HG03103 (cell line): ENCODE measurements around the gene TOR1AIP2.
A peak's percentile ranks its signal among the peaks of the same experiment; 100 is the strongest.

ENCODE experiments used
- ATAC-seq: cut with Tn5 transposase; IDR thresholded peaks from one replicate; pipeline ENCODE4 v1.9.1; 2021; ENCODE audit warnings: low read depth; ENCODE audit not compliant: unreplicated experiment

The TOR1AIP2 gene

GRCh38 chr1:179877586-179878265 is at the start of gene TOR1AIP2:
TOR1AIP2 (minus strand) TSS chr1:179877803; CDS start chr1:179852665, 25,138 bp downstream.
- peak; percentile 62 for ATAC-seq

- no peak for ATAC-seq
Measured at GRCh38 chr1:179926850-179927205, 49.2 kb upstream of the TOR1AIP2 start.

- no peak for ATAC-seq
Measured at GRCh38 chr1:179925922-179926849, 48.6 kb upstream of the TOR1AIP2 start.

- ATAC-seq, result no peak
Measured at GRCh38 chr1:179925302-179925701, 47.7 kb upstream of the TOR1AIP2 start.

- no peak for ATAC-seq
Measured at GRCh38 chr1:179924268-179924667, 46.7 kb upstream of the TOR1AIP2 start.

DNA sequence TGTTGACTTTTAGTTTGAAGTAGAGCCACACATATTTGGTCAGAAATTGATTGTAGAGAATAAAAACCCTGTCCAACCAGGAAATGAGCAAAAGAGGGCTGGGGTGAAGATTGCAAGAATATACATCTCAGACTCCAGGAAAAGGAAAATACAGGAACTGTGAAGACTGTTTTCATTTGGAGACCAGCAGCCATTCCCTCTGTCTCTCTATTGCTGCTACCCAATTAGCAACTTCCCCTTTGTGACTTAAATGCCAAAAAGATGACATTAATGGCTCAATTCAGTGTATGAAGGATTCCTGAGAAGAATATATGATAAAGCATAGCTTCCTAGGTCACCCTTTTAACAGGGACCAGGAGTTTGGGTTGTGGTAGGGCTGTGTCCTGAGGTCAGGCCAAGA is 45.4 kb upstream of the TOR1AIP2 start:
- ATAC-seq, result no peak

DNA sequence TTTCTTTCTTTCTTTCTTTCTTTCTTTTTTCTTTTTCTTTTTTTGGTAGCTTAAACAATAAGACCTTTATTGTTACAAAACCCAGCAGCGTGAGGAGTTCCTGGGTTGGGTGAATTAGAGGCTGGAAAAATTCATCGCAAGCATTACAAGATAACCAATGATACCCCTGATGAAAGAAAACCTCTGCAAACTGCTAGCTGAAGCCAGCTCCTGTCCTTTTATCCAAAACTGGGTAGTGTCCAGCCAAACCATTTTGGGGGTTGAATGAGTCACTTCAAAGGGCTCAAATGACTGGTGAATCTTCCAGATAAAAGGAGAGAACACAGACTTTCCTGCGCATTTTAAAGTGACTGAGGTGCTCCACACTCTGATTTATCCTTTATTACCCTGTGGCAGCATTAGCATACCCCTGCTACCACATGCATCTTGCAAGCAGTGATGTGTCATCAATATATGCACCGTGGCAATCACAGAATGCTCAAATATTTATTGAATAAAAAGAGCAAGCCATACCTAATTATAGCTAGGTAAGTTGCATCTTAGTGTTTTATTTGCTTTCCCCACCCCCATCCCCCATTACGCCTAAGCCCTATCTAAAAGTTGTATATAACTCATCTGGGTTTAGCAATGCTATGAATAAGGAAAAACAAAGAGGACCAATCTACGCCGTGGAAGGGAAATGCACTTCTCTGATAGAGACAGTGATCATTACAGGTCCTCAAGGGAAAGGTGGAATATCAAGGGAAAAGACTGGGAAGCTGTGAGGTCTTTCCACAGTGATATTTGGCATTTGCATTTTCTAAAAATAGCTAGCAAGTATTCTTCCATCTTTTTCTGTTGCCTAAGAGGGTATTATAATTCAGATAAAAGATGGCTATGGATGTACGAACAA is 44.6 kb upstream of the TOR1AIP2 start:
- ATAC-seq, result no peak

DNA sequence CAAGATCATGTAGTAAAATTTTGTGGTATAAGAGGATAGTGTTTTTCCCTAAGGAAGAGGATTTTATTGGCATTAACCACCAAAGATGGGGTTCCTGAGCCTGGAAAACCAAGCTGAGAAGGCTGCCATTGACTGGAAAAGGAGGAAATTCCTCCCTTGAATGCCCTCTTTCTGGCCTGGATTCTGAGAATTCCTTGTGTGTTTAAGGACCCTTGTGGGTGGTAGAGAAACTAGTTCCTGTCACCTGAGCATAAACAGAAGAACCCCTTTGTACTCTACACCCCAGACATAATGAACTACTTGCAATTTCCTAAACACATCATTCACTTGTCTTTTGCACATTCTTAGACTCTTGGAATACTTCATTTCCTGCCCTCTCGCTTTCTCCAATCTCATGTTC is 43.9 kb upstream of the TOR1AIP2 start:
- ATAC-seq, result no peak

DNA sequence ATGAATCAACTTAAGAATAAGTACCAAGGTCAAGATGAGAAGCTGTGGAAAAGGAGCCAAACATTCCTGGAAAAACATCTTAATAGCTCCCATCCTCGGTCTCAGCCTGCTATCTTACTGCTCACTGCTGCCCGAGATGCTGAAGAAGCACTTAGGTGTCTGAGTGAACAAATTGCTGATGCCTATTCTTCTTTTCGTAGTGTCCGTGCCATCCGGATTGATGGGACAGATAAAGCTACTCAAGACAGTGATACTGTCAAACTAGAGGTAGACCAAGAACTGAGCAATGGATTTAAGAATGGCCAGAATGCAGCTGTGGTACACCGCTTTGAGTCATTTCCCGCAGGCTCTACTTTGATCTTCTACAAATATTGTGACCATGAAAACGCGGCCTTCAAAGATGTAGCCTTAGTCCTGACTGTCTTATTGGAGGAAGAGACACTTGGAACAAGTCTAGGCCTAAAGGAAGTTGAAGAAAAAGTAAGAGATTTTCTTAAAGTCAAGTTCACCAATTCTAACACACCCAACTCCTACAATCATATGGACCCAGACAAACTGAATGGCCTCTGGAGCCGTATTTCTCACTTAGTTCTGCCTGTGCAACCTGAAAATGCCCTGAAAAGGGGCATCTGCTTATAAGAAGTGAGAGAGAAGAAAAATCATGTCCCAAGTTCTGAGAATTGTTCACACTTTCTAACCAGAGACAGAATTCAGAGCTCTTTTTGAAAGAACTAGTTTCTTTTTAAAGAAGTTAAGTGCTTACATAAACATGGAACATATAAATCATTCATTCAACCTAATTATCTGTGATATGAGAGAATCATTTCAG is 40.2 kb upstream of the TOR1AIP2 start:
- no peak for ATAC-seq

DNA sequence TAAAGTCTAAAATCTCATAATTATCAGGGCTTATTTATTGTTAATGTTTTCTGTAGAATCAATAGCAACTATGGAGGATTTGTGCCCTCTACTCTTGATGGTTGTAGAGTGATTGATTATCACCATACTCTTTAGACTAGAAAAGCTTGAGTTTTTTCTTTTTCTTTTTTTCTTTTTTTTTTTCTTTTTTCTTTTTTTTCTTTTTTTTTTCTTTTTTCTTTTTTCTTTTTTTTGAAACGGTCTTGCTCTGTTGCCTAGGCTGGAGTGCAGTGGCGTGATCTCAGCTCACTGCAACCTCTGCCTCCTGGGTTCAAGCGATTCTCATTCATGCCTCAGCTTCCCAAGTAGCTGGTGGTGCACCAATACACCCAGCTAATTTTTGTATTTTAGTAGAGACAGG is 34.2 kb upstream of the TOR1AIP2 start:
- no peak for ATAC-seq

DNA sequence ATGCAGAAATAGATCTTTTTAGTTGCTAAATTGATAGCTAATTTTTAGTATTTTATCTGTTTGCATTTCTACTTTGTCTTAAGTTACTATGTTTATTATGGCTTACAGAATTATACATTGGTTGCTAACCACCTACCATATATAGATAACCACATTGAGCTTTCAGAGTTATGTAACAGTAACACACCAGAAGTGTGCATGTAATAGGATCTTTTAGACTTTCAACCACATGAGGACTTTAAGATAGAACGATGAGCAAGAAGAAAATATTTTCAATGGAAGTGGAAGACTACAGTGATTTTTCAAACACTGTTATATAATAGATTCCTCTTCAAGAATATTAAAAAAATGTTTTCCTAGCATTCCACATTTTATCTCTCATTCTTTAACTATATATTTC is 33.3 kb upstream of the TOR1AIP2 start:
- ATAC-seq, result no peak

DNA sequence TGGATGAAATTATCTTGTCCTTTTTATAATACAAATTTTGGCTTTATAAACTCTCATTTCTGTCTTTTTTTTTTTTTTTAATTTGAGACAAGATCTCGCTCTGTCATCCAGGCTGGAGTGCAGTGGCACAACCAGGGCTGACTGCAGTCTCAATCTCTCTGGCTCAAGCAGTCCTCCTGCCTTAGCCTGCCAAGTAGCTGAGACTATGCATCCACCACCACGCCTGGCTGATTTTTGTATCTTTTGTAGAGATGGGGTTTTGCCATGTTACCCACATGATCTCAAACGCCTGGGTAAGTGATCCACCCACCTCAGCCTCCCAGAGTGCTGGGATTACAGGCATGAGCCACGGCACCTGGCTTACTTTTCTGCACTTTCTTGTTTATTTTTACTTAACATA is 12.0 kb upstream of the TOR1AIP2 start:
- no peak for ATAC-seq

- no peak for ATAC-seq
Measured at GRCh38 chr1:179888071-179888470, 10.5 kb upstream of the TOR1AIP2 start.

DNA sequence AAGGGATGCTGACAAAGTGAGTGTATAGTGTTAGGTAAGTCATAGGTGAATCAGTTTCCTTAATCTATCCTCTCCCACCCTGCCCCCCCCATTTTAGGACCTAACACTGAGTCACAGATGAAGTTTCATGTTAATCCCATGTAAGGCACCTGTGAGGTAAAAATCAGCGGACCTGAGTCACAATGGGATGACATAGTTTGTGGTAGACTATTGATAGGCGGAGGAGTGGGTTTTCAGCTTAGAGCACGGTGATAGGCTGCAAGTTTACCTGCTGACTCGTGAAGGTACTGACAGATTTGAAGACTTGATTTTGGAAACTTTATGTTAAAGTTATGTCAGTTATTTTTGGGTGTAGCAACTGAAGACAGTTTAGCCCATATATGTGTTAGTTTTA is 6.1 kb upstream of the TOR1AIP2 start:
- peak; percentile 23 for ATAC-seq

DNA sequence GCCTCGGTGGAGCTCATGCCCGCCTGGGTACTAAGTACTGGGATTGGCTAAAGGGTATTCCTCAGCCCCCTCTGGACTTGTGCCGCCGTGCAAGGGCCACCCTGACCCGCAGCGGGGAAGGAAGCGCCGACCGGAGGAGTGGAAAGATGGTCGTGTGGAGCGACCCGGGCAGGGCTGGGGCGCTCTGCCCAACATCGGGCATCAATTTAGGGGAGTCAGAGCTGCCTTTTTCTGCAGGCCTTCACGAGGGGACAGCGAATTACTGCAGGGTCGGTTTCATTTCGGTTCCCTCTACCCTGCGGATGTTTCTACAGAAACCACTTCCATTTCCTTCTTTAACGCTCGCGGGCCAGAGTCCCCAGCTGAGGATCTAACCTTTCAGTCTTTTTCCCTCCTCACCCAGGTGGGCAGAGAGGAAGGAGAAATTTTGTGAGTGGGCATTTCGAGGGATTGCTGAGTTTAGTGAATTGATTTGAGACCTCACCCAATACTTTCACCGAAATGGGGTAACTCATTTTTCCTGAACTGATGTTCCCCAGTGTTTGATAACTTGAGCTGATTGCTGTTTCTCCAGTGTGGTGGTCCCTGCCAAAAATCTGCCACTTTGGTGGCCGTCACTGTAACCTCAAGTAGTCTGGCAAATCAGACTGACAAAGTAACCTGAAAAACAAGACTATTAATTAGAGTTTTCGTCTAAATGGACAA is 5.6 kb upstream of the TOR1AIP2 start:
- ATAC-seq, result peak; percentile 11

DNA sequence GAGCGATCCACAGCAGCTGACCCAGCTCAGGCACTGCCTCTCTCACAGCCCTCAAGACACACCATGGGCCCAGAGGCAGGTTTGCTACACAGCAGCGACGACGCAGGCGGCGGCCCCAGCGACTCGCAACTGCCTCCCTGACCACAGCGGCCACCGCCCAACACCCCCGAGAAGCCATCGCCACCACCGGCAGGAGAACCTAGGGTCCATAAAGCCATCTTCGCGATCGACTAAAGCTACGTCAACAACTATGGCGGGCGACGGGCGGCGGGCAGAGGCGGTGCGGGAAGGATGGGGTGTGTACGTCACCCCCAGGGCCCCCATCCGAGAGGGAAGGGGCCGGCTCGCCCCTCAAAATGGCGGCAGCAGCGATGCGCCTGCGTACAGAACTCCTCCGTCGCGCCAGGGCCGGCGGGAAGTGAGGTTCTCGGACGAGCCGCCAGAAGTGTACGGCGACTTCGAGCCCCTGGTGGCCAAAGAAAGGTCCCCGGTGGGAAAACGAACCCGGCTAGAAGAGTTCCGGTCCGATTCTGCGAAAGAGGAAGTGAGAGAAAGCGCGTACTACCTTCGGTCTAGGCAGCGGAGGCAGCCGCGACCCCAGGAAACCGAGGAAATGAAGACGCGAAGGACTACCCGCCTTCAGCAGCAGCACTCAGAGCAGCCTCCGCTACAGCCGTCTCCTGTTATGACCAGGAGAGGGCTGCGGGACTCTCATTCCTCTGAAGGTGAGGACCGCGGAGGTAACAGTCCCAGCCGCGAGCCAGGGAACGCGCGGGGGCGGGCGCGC is 4.8 kb upstream of the TOR1AIP2 start, which contains the start of gene TOR1AIP1:
Gene TOR1AIP1, plus strand, starts transcription at position 33 of the 787 bp plus-strand sequence. Its CDS starts 218 bp downstream, at position 251.
- ATAC-seq, result peak; percentile 60

DNA sequence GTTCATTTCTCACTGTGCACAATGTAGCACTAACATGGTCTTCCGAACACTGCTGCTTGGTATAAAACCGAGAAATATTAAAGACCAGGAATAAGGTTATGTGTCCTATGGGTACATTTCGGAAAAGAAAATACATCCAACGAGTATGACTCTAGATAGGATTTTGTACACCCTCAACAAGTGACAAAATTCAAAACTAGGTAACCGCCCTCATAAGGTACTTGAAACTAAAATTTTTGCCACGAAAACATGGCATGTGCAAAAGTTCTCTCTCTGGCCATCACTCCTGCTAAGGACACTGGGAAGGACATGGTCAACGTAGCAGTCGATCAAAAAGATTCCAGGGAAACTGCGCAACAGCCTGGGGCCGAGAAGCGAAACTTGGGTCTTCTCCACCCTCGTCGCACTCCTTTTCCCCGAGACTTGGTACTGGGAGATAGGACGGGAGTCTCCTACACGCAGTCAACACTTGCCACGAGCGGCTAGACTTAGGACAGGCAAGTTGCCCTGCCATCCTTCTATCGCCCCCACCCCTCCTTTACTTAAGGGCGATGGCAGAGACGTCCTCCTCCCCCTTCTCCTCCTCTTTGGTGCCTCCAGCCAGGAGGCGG is 4.1 kb upstream of the TOR1AIP2 start:
- no peak for ATAC-seq

- no peak for ATAC-seq
Measured at GRCh38 chr1:179879797-179880196, 2.2 kb upstream of the TOR1AIP2 start.
